GM18507 (cell line): ENCODE measurements around the gene ACTMAP.

Source experiments
- DNase-seq: peaks from one replicate; pipeline ENCODE4 v3.0.0; 2011; ENCODE audit warnings: low read depth; ENCODE audit not compliant: insufficient read length; ENCODE audit errors: extremely low spot score
- FAIRE-seq: peaks from 2 replicates; lab custom pipeline; 2011; peaks lifted over from hg19 to GRCh38; lab: Jason Lieb, UNC

Gene ACTMAP

DNA sequence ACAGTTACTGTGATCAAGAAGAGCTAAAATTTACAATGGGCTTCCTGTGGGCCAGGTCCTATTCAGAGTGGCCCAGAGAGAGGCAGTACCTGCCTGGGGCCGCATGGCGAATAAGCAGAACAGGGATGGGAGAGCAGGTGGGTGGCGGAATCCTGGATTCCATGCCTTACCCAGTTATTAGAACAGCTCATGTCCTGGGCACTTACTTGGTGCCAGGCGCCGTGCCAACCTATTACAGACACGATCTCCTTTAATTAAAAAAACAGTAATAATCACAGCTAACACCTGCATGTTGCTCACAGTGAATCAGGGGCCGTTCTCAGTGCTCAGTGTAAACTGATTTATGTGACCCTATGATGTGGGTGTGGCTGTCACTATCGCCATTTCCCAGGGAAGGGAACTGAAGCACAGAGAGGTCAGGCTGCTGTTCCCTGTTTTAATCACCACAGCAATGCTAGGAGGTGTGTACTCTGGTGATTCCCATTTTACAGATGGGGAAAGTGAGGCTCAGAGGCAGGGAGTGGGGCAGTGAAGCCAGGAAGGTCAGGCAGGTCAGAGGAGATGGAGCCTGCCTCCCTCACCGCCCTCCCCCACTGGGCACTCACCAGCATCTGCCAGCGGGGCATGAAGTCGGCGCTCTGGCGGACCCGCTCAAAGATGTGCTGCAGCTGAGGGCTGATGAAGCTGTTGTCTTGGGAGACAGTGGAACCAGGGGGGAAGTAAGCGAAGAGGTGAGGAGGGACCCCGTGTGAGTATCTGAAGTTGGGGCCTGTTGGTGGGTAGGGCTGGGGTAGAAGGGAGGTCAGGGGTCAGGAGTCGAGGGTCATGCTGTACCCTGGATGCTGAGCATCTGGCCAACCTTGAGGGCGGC lies 45.6 kb downstream of the ACTMAP start:
- no peak for FAIRE-seq
- no peak for DNase-seq

DNA sequence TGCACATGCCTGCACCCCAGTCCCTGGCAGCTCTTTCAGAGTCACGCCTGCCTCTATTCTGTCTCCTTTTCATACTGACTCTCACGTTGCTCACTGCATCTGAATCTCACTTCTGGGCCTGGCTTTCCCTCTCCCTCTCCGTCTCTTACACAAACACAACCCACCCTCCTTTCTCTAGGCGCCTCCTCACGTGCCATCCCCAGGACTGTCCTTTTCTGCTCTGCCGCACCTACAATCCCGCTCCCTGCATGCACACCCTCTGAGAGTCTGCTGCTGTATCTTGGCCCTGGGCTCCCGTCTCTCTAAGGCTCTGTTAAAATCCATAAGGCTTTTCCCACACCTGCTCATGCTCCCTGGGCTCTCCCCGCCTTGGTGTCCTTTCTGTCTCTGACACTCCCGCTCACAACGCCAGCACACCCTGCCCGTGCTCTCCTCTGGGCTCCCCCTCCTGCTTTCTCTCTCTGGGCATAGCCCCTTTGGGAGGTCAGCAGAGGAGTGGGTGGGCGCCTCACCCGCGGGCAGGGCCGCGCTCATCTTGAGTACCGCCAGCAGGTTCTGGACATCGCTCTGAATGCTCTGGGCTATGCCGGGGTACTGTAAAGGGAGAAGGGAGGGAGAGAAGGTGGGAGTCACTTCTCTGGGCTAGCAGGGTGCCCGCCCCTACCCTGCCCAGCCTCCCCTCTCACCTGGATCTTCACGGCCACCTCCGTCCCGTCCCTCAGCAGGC lies 47.1 kb downstream of the ACTMAP start:
- no peak for DNase-seq
- no peak for FAIRE-seq

- no peak for FAIRE-seq
- DNase-seq = no peak
Observed at GRCh38 chr19:40702337-40703012, 47.8 kb downstream of the ACTMAP start.

DNA sequence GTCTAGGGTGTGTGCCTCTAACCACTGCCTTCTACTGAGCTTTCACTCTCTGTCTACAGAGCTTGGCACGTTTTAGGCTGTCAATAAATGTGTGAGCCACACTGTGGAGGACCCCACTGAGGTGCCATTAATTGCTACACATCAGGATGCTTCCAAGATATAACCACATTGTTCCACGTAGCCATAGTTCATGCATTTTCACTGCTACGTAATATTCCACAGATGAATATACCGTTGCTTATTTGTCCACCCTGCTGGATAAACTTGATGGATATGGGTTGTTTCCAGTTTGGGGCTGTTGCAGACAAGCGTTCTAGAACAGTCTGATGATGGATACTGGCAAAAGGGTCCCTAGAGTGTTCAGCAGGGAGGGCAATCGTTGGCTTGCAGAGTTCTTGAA lies 48.5 kb downstream of the ACTMAP start:
- FAIRE-seq = no peak
- no peak for DNase-seq

DNA sequence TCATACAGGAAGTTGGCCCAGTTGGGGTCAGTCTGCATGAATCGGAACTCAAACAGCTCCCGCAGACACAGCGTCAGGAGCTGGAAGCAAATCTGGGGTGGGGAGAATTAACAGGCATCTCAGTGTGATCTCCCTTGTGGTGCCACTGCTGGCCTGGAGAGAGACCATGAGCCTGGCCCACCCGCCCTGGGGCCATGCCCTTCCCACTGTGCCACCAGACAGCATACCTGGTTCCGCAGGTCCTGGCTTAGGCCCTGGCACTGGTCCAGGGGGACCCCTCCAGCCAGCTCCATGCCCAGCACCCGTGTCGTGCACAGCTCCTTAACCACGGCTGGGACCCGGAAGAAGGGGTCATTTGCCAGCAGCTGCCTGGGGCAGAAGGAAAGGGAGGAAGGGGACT lies 50.2 kb downstream of the ACTMAP start:
- DNase-seq (no peak), FAIRE-seq (no peak)

DNA sequence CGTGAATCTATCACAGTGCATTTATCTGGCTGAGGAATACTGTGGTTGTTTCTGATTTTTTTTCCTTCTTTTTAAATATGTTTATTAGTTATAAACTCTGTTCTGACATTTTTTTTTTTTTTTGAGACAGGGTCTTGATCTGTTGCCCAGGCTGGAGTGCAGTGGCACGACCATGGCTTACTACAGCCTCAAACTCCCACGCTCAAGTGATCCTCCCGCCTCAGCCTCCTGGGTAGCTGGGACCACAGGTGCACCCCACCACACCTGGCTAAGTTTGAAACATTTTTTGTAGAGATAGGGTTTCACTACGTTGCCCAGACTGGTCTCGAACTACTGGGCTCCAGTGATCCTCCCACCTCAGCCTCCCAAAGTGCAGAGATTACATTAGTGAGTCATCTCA lies 53.3 kb downstream of the ACTMAP start:
- FAIRE-seq = no peak

DNA sequence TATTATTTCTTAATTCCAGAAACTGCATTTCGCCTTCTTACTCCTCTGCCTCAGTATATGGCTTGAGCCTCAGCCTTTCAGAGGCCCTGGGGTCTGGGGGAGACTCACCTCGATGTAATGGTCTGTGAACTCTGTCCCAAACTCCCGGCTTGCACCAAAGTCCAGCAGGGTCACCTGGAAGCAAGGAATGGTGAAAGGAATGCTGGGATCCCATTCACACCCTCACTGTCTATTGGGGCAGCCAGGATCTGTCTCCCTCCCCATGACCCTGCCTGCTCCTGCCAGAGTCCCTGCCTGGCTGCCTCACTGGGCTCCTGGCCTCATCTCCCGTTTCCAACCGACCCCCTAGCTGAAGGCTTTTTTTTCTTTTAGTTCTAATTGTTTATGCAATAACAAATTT lies 54.4 kb downstream of the ACTMAP start:
- DNase-seq (no peak), FAIRE-seq (no peak)

More for the DNA sequence above, 53.3 kb downstream of the ACTMAP start:
- DNase-seq = no peak

DNA sequence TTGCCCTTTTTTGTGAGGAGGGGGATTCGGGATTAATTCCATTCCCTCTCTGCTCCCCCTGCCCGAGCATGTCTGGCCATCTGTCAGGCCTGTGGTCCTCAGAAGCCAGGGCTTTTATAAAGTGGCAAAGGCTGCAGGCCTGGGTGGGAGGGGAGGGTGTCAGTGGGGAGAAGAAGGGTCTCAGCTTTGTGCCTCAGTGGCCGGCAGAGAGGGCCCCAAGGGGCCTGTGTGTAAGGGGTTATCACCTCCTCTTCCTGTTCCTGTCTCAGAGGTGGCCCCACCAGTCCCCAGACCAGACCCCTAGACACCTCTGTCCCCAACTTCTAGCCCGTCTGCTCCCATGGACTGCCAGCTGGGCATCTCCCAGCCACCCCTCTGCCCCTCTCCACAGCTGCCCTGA lies 56.4 kb downstream of the ACTMAP start:
- DNase-seq (no peak), FAIRE-seq (no peak)

DNA sequence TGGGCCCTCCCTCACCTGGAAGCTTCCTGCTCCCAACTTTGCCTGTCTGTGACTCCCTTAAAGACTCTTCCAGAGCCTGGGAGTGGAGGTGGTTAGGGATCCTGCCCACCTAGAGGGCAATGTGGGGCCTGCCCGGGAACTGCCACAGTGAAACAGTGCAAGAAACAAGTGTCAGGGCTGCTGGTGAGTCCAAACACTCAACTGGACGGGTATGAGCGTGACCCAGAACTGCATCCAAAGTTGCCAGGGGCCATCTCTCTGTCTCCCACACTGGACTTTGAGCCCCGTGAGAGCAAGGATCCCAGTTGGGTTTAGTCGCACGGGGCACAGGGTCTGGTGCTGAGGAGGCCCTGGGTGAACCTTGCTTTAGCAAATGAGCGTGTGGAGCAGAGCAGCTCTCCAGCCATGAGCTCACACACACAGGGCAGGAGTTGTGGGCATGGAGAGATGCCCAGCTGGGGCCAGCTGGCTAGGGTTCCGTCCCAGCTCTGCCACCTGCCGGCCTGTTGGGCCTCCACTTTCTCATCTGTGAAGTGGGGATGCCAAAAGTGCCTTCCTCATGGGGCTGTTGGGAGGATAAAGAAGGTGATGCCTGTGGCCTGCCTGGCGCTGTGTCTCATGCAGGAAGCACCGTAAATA lies 57.0 kb downstream of the ACTMAP start:
- FAIRE-seq (no peak), DNase-seq (no peak)

DNA sequence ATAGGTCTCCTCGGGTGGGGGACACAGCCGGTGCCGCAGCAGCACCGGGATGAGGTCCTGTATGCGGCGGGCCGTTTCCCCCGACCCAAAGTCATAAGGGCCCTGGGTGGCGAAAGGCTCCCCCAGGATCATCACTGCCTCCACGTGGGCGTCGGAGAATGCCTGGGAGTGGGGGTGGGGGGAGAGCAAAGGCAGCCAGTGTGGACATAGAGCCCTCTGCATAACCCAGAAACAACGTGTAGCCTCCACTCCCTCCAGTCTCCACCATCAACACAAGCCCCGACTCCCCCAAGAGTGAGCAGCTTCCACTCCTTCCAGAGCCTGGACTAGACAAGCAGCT lies 58.1 kb downstream of the ACTMAP start:
- FAIRE-seq = no peak

GRCh38 chr19:40691421-40692211 lies 58.7 kb downstream of the ACTMAP start:
- DNase-seq (no peak), FAIRE-seq (no peak)

More for the DNA sequence above, 58.1 kb downstream of the ACTMAP start:
- DNase-seq = no peak
